Articular chondrocyte of knee joint (primary cell): ENCODE measurements around the gene LCT. TPM values are rescaled to one million over a fixed set of nuclear protein-coding genes. Genes with fewer than 3 reads are reported as not detected.

Source experiments
- small RNA-seq: library from RNA; depleted of rRNA; stranded (forward); fragments of <200 nt; gene quantifications from one replicate; pipeline ENCODE3, GENCODE V24; 2012
- total RNA-seq: library from RNA; depleted of rRNA; stranded (reverse); fragments of >200 nt; gene quantifications from 2 replicates; pipeline ENCODE4 v1.2.3, GENCODE V29; 2012

LCT gene
- 0.22 and 0.26 TPM in 2 replicates for total RNA-seq

DNA sequence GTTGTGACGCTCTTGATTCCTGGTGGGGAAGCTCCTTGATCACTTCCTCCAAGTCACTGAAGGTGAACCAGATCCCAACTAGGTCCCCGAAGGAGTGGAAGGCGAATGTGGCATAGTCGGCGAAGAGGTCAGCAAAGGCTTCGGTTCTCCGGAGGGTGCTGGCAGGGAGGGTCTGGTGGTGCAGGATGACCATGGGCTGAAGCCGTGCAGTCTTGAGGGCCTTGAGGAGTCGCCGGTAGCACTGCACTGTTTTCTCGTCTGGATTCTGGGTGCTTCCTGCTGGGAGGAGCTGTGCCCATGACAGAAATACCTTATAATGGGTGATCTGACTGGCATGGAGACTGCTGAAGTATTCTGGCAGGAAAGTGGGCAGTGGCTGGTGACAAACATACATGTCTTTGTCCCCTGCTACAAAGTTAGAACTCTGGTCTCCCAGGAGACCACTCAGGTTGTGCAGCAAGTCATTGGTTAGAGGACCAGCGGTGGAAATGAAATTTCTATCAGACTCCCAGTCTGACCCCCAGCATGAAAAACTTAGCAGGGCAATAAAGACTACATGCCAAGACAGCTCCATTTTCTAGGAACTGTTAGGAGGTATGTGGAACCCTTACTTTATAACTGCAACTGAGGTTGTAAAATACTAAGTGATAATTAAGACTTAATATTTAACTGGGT lies at the start of gene LCT:
Gene LCT, minus strand, starts transcription at position 589 of the 675 bp plus-strand sequence. Its CDS starts 15 bp downstream, at position 574.

DNA sequence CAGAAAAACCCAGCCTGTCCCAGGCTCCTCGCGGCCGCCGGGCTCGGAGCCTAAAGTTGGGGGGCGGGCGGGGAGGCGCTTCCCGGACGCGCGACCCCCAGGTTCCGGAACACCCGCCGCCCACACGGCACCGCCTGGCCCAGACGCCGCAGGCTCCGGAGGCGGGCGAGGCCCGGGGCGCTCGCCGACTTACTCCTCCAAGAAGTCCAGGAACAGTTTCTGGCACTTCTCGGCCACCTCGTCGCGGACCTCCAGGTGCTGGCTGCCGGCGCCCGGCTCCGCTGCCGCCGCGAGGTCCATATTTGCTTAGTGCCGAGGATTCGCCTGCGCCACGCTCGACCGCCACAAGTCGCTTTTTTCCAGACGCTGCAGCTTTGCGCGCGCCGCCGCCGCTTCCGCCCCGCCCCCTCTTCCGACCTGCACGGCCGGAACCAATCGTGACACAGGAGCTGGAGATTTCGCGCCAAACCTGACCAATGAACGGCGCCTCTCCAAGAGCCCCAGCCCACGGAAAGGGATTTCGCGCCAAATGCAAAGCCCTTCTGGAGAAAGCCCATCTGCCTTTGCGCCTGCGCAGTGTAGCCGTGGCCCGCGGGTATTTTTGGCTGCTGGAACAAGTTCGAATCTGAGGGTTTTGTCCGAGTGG lies 39.2 kb upstream of the LCT start, which contains the start of gene MCM6:
Gene MCM6, minus strand, starts transcription at position 378 of the 646 bp plus-strand sequence. Its CDS starts 78 bp downstream, at position 300.

DNA sequence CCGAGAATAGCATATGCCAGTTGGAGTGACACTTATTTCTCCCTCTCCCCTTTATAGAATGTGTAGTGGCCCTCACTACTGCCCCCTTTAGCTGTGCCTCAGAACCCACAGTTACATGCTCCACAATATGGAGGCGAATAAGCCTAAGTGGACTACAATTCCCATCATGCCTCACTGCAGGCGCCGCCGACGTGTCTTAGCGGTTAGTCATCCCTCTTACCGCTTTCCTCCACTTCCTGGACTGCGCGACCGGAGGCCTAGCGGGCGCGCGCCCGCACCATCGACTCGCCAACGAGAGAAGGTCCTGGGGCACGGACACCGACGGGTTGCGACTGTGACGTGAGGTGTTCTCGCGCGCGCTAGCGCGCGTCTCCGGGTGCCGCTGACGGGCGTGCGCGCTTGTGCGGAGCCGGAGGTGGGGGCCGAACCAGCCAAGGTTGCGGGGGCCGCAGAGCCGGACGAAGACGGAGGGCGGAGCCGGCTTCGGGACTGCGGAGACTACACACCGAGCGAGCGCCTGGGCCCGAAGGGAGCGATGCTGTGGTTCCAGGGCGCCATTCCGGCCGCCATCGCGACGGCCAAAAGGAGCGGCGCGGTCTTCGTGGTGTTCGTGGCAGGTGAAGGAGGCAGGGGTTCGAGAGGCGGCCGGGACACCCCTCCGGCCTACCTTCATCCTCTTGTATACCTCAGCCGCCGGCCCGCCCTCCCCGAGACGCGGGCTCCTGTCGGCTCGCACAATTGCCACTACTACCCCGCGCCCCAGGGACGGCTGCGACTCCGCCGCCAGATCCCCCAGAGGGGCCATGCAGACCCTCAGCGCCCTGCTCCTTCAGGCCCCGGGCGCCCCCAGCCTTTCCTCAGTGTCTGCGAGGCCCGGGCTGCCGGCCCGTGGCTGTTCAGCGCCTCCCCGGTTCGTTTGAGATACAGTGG lies 95.3 kb downstream of the LCT start, which contains the start of gene UBXN4:
Gene UBXN4, plus strand, starts transcription at position 461 of the 930 bp plus-strand sequence. Its CDS starts 75 bp downstream, at position 536.

Small RNAs within 50 kb of the gene (small RNA-seq; reads per million reads assigned to genes)
- not detected for gene RF00019

Other genes with a start within 250 kb of the LCT start
- gene UBXN4, start 95.3 kb downstream of the LCT start, total RNA-seq = 119 and 120 TPM in 2 replicates
- gene MCM6, start 39.3 kb upstream of the LCT start, total RNA-seq = 22.5 and 25.9 TPM in 2 replicates
- gene DARS1, start 148.4 kb upstream of the LCT start, total RNA-seq = 131 and 132 TPM in 2 replicates